ENCODE data around the gene NPL. TPM values are rescaled to one million over a fixed set of nuclear protein-coding genes. Genes with fewer than 3 reads are reported as not detected.

The NPL gene
- total and polyA plus RNA-seq, 9 of the 15 experiments (the other 6 are each of a cell fraction or from before 2014, with no cell fraction given): 9.9 to 22.3 (median 14.2) TPM

DNA sequence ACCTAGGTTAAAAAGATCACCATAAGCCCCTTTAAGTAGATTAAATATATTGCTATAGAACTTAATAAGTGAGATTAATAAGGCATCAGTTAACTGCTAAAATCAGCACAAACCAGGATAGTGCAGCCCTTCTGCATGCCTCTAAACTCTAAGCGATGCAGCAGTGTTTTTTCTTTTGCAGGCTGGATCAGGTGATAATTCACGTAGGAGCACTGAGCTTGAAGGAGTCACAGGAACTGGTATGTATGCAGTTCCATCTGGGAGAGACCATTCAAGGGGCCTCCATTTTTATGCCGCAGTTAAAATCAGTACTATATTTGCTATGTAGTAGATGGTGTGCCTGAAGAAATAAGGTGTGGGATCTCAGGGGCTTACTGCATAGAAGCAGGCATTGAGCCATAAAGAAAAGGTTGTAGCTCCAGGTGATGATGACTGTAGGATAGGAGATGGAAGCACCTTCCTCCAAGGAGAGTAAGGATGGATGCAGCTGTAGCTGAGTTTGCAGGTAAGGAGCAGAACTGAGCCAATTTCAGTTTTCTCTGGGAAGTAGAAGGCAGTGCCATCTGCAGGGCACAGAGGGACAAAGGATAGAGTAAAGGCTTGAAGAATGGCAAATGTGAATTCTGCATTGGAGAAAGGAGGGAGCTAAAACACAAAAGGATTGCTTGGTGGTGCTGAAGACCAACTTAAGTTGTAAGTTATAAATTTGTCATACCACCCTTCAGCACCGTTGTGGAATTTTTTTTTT, 22.6 kb downstream of the NPL start:
- Histone ChIP-seq H3K27me3 (ENCODE audit: control insufficient read depth in 2 of 2, insufficient read depth in 2 of 2, low read length in 2 of 2) (no peaks in the 10 kb centered on the region), H3K4me2 (ENCODE audit: insufficient read depth, low read length) (no peak overlapping the region), H3K4me1 (replicated peaks in 1 of 2; ENCODE audit: control insufficient read depth in 2 of 2, insufficient read depth in 2 of 2, low read length in 2 of 2) (no peaks in the 10 kb centered on the region), H3K9me1 (ENCODE audit: control insufficient read depth, insufficient read depth, low read length) (no peaks in the 10 kb centered on the region), H3K4me3 (no peak overlapping the region), H3K9me3 (replicated peaks; ENCODE audit: control insufficient read depth, insufficient read depth, low read depth, low read length) (no peaks in the 10 kb centered on the region), H3K9ac (ENCODE audit: insufficient read depth in 1 of 2, low read depth in 2 of 2, low read length in 2 of 2) (no peak overlapping the region), H3K27ac (ENCODE audit: extremely low read depth, low read depth, low read length) (no peak overlapping the region), H4K20me1 (replicated peaks; ENCODE audit: control insufficient read depth, insufficient read depth, low read length) (no peaks in the 10 kb centered on the region), H3K79me2 (ENCODE audit: control insufficient read depth, insufficient read depth, low read length) (no peaks in the 10 kb centered on the region), H3K36me3 (ENCODE audit: control insufficient read depth, insufficient read depth, low read length) (peaks cover 5% of the 10 kb centered on the region; the same call in 2 of the 3 replicates), H2AFZ (ENCODE audit: low read depth, low read length) (no peak overlapping the region)
- ATAC-seq (no peak), FAIRE-seq (no peak), DNase-seq (ENCODE audit: extremely low read depth in 1 of 4, low spot score in 3 of 4) (no peak)
- in situ Hi-C loops (cut with MboI) (no loop called here), intact Hi-C loops (cut with micrococcal nuclease) (no loop called here)
- CTCF ChIA-PET (ENCODE audit: low intra/inter-chr PET ratio): no interaction called here
- TF ChIP-seq RHOXF2B (CRISPR knock-in tag; conservative IDR thresholded peaks at IDR 0.05) (no peak), ZNF644 (tag; IDR thresholded peaks at IDR 0.05; ENCODE audit: low read depth) (no peak), RBM34 (IDR thresholded peaks at IDR 0.05; ENCODE audit: borderline replicate concordance, insufficient read depth, low read length) (no peak), SIN3B (IDR thresholded peaks at IDR 0.05; ENCODE audit: low read depth) (no peak)
- TF ChIP-seq, protein P1, sequence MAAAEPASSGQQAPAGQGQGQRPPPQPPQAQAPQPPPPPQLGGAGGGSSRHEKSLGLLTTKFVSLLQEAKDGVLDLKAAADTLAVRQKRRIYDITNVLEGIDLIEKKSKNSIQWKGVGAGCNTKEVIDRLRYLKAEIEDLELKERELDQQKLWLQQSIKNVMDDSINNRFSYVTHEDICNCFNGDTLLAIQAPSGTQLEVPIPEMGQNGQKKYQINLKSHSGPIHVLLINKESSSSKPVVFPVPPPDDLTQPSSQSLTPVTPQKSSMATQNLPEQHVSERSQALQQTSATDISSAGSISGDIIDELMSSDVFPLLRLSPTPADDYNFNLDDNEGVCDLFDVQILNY (CRISPR knock-in tag; IDR thresholded peaks at IDR 0.05): no peak
- TF ChIP-seq, protein P2, sequence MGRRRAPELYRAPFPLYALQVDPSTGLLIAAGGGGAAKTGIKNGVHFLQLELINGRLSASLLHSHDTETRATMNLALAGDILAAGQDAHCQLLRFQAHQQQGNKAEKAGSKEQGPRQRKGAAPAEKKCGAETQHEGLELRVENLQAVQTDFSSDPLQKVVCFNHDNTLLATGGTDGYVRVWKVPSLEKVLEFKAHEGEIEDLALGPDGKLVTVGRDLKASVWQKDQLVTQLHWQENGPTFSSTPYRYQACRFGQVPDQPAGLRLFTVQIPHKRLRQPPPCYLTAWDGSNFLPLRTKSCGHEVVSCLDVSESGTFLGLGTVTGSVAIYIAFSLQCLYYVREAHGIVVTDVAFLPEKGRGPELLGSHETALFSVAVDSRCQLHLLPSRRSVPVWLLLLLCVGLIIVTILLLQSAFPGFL (CRISPR knock-in tag; IDR thresholded peaks at IDR 0.05): no peak
- TF ChIP-seq, protein P3, sequence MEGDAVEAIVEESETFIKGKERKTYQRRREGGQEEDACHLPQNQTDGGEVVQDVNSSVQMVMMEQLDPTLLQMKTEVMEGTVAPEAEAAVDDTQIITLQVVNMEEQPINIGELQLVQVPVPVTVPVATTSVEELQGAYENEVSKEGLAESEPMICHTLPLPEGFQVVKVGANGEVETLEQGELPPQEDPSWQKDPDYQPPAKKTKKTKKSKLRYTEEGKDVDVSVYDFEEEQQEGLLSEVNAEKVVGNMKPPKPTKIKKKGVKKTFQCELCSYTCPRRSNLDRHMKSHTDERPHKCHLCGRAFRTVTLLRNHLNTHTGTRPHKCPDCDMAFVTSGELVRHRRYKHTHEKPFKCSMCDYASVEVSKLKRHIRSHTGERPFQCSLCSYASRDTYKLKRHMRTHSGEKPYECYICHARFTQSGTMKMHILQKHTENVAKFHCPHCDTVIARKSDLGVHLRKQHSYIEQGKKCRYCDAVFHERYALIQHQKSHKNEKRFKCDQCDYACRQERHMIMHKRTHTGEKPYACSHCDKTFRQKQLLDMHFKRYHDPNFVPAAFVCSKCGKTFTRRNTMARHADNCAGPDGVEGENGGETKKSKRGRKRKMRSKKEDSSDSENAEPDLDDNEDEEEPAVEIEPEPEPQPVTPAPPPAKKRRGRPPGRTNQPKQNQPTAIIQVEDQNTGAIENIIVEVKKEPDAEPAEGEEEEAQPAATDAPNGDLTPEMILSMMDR (IDR thresholded peaks at IDR 0.05 in 2 of 3, conservative IDR thresholded peaks at IDR 0.05 in 1 of 3; ENCODE audit: insufficient read depth in 2 of 3, low read depth in 1 of 3, low read length in 3 of 3): peak in 1 of 3 experiments; percentile 13; a peak in 1 of 6 replicates
- POLR2A ChIA-PET: interaction anchor here (0.7 kb wide), 2 partner anchors 51 to 528 kb away, joined by 3 to 5 read pairs; no protein-coding TSS in a partner anchor
- WGBS (ENCODE audit: insufficient coverage, low coverage, missing lambda C conversion rate): 66% methylated on average over 4 of the region's 4 CpGs
- no TSS peak for BruUV-seq (replicated peaks)

Data from K562 (cell line).